ENCODE data around the gene PLOD1.
"Not testable (repeated sequence)": the region's sequence is repeated elsewhere in the genome, so short reads cannot be mapped to it uniquely, and the experiment has no call there.

The PLOD1 gene

DNA sequence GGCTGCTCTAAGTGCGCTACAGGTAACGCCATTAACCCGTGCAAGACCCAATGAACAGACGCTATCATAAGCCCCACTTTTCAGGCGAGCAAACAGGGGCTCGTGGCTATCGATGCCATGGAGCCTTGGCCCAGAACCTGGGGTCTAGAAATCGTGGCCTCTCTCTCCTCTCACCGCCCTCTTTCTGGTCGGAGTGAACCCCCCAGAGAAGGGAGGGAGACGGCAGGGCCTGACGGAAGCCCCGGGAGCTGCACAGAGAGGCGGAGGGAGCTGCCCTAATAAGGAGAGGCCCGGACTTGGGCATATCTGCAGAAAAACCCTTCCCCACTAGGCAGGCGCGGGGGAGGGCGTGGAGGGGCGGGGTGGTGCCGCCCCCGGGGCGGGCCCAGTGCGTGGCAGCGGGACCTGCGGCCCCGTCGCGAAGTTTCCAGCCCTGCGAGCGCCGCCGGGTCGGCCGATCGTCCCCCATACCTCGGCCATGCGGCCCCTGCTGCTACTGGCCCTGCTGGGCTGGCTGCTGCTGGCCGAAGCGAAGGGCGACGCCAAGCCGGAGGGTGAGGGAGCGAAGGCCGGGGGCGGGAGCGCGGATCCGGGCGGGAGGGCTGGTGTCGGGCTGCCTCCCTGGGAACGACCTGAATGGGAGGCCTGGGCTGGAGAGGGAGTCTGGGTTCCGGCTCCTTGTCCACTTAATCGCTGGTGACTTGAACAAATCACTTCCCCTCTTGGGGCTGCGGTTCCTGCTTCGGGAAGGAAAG is at the start of gene PLOD1:
PLOD1 (plus strand) TSS at position 416 of the 755 bp plus-strand sequence; CDS start at position 479, 63 bp downstream.
- peak; percentile 86 to 89 for DNase-seq

DNA sequence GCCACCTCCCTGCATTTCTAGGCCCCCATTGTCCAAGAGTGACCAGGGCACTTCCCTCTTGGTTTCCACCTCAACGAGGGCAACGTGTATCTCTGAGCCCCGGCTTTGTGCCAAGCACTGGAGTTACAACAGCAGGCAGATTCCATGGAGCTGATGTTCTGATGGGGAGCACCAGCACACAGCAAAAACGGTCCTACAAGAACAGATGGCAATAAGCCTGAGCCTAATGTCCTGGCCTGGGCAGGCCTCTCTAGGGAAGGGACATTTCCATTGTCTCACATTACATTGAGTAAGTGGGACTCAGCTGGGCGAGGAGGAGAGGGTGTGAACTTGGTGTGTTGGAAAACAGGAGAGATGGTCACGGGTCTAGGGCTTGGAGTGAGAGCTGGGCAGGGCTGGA is 48.6 kb upstream of the PLOD1 start:
- DNase-seq: no peak

DNA sequence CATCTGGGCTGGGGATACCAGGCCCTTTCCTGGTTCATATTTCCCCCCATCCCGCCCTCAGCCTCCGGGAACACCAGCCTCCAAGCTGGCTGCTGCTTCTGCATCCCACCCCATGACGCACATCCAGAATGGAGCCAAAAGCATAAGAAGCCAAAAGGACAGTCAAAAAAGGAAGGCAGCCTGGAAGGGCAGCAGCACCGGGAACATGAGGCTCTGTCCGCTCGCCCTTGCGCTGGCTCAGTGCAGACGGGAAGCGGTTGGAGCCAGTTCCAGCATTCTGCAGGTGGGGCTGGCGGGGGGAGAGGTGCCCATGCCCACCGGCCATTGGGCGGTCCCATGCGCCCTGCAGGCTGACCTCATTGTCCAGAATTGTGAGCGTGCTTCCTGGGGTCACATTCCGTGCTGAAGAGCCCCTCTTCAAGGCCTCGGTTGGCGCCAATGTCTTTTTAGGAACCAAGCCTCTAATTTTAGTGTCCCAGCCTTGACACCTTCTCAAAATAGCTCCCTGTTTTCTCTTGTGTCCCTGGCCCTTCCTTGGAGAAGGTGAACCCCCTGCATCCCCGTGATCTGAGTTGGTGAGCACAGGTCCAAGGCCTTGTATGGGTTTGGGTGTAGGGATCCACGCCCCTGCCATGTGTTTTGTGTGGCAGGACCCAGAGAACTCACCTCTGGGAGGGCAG is 47.4 kb upstream of the PLOD1 start:
- DNase-seq: no peak

DNA sequence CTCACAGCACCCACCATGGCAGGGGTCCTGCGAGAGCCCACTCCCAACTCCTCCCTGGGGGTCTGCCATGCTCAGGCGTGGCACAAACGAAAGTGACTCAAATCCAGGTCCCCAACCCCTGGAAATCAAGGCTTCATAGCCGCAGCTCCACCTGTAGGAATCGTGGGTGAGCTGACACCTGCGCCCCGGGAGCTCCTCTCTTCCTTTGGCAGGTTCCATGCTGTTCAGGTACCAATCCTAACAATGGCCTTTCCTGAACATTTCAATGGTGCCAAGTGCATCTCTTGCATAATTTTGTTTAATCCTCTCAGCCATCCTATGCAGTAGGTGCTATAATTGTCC is 46.9 kb upstream of the PLOD1 start:
- DNase-seq: no peak

DNA sequence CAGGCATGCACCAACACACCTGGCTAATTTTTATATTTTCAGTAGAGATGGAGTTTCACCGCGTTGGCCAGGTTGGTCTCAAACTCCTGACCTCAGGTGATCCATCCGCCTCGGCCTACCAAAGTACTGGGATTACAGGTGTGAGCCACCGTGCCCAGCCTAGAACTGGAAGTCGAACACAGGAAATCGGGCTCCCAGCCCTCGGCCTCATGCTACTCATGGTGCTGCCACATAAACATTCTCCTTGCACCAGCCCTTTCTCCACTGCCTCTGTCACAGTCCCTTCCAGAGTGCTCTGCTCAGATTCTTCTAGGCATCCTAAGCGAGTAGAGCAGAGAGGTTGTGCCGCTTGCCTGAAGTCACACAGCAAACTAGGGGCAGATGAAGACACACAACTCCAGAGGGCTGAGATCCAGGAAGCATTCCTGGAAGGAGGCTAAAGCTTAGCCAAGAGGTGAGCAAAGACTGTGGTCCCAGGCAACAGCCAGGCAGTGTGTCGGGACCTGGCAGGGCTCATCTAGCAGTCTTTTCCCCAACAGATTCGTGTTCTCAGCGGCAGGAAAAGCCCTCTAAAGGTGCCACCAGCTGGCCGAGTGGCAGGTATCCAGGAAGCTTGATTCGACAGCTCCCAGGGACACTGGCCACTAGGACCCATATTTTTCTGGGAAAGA is 46.2 kb upstream of the PLOD1 start:
- DNase-seq: no peak

DNA sequence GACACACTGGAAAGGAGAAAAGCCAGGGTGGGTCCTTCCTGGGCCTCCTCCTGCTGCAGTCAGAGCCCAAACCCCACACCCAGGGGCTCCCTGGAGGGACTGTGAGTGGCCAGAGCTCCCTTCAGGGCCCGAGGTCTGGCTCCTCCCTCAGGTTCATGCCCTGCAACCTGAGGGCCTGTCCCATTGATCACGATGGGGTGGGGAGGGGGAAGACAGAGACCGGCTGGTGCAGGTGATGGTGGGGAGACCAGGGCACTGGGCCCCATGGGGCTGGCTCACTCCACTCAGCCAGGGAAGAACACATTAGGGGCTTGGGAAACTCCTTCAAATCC is 45.7 kb upstream of the PLOD1 start:
- DNase-seq: no peak

DNA sequence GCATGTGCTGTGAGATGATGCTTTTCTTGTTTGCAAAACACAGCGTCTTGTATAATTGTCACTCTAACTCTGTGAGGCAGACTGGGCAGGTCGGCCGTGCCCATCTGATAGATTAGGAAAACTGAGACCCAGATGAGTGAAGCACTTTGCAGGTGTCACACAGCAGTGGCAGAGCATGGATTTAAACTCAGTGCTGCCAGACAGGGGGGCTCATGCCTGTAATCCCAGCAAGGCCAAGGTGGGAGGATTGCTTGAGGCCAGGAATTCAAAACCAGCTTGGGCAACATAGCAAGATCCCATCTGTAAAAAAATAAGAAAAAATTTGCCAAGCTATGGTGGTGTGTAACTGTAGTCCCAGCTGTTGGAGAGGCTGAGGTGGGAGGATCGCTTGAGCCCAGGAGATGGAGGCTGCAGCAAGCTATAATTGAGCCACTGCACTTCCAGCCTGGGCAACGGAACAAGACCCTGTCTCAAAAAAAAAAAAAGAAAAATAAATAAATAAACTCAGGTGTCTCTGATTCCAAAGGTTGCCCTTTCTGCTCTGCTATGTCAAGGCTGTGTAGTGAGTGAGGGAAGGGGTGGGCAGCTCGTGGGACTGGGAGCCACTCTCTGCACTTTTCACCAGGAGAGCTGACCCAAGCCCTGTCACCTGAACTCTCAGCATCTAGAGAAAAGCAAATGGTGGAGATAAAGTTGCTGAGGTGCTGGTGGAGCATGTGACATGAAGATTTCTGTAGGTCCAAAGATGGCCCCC is 42.9 kb upstream of the PLOD1 start:
- DNase-seq: no peak

DNA sequence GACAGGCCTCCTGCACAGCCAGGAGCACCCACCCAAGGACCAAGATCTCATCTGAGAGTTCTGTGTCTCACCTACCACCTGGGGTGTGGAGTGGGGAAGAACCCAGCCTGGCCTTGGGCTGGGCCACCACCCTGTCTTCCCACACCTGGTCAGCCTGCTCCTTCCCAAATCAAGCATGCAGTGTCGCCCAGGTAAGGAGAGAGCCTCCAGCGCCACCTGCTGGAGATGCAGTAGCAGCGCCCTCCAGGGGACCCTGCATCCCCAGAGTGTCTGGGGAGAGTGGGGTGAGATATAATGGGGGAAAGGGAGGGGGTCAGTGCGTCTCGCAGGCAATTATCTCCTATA is 40.6 kb upstream of the PLOD1 start:
- peak; percentile 78 to 80 for DNase-seq

DNA sequence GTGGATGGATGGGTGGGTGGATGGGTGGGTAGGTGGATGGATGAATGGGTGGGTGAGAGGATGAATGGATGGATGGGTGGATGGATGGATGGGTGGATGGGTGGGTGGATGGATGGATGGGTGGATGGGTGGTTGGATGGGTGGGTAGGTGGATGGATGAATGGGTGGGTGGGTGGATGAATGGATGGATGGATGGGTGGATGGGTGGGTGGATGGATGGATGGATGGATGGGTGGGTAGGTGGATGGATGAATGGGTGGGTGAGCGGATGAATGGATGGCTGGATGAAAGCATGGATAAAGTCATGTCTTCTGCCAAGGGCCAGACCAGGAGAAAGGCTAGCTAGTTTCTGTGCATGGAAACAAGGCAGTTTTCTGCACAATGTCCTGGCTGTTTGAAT is 40.0 kb upstream of the PLOD1 start:
- DNase-seq: not testable (repeated sequence)

DNA sequence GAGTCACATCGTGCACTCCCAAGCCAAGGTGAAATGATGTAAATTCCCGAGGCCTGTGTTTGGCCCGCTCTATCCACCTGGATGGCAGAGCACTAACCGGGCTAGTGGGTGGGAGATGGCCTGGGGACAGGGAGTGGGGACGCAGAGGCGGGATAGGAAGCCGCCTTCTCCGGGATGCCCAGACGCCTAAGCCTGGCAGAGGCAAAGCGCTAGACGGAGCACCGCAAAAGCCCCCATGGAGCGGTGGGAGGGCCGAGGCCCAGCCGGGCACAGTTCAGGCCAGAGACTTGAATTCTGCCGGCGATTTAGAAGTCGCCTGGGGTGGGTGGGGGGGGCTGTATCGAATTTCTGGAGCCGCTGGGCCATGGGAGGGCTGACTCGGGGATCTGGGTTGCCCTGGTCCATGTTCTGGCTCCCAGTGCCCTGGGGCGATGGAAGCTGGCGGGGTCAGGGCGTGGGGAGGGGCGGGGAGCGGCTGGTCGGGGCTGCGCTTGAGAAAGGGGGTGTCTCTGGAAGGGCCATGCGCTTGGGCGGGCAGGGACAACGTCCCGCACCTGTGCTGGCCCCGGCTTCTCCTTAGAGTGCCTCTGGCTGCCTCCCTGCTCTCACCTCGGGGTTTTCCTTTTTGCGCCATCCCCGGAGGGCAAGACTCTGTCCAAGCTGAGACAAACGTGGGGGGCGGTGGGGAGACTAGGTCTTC is 36.3 kb upstream of the PLOD1 start:
- DNase-seq: no peak

DNA sequence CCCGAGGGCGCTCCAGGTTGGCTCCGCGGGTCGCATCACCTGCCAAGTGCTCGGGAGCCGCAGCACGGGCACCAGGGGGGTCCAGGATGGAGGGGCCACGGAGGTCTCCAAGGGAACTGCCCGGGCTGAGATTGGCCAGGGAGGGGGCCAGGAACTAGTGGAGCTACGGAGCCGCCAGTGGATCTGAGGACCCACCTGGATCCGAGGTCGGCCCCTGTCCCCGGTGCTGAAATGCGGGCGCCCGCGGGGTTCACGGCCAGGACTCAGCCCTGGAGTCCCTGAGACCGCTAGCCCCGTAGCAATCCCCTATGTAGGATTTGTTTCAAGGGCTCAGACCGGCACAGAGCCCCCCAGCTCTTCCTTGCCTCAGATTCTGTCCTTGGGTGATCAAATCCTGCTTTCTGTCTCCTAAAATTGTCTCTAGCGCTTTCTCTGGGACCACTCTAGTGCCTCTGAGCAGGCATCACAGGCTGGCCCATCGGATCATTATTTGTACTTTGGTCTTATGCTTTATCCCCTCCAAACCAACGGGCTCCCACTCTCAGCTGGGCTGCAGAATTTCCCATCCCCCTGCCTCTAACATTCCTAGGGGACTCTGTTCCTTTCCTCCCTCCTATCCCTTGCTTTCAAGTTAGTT is 35.6 kb upstream of the PLOD1 start:
- DNase-seq: peak in 1 of 2 donors; percentile 19

DNA sequence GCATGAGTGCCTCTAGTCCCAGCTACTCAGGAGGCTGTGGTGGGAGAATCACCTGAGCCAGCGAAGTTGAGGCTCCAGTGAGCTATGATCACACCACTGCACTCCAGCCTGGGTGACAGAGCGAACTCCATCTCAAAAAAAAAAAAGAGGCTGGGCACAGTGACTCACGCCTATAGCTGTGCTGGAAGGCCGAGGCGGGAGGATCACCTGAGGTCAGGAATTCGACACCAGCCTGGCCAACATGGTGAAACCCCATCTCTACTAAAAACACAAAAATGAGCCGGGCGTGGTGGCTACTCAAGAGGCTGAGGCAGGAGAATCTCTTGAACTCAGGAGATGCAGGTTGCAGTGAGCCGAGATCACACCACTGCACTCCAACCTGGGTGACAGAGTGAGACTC is 33.1 kb upstream of the PLOD1 start:
- DNase-seq: not testable (repeated sequence)

DNA sequence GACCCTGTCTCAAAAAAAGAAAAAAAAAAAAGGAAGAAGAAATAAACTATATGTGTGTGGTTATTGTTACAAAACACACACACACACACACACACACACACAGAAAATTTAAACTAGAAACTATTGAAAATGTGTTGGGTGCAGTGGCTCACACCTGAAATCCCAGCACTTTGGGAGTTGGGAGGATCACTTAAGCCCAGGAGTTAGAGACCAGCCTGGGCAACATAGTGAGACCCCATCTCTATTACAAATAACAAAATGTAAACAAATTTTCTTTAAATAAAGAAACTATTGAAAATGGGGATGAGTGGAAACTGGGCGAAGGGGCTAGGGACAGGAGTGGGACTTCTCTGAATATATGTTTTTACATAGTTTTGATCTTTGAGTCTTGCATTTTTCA is 31.3 kb upstream of the PLOD1 start:
- no peak for DNase-seq

DNA sequence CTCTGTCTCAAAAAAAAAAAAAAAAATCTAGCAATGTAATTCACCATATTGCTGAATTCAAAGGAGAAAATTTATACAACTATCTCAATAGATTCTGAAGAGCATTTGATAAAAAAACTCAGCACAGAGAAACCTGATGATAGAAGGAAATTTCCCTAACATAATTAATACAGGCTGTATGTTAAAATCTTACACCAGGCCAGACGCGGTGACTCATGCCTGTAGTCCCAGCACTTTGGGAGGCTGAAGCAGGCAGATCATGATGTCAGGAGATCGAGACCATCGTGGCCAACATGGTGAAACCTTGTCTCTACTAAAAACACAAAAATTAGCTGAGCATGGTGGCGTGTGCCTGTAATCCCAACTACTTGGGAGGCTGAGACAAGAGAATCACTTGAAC is 30.4 kb upstream of the PLOD1 start:
- DNase-seq: not testable (repeated sequence)

DNA sequence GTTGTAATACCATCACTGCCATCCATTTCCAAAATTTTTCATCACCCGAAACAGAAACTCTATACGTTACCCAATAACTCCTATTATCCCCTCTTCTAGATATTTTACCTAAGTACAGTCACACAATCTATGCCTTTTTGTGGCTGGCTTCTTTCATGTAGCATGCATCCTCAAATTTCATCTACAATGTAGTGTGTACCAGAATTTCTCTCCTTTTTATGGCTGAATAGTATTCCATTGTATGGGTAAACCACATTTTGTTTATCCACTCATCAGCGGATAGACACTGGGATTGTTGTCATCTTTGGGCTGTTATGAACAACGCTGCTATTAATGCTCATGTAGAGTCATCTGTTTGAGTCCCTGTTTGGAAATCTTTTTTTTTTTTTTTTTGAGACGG is 29.5 kb upstream of the PLOD1 start:
- DNase-seq: no peak

DNA sequence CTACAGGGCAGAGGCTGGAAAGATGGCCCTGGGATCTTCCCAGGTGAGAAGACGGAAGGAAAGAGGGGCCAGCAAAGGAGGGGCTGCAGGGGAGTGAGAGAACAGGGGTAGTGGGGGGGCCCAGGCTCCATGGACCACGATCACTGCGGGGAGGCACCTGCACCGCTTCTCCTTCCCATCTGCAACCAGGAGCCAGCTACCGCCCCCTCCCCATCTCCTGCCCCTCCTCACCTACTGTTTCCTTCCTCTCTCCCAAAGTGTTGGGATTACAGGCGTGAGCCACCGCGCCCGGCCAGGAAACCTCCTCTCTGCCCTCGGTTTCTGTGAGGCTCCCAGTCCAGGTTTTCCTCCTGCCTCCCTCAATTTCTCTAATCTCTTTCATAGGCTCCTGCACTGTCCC is 27.6 kb upstream of the PLOD1 start:
- no peak for DNase-seq

DNA sequence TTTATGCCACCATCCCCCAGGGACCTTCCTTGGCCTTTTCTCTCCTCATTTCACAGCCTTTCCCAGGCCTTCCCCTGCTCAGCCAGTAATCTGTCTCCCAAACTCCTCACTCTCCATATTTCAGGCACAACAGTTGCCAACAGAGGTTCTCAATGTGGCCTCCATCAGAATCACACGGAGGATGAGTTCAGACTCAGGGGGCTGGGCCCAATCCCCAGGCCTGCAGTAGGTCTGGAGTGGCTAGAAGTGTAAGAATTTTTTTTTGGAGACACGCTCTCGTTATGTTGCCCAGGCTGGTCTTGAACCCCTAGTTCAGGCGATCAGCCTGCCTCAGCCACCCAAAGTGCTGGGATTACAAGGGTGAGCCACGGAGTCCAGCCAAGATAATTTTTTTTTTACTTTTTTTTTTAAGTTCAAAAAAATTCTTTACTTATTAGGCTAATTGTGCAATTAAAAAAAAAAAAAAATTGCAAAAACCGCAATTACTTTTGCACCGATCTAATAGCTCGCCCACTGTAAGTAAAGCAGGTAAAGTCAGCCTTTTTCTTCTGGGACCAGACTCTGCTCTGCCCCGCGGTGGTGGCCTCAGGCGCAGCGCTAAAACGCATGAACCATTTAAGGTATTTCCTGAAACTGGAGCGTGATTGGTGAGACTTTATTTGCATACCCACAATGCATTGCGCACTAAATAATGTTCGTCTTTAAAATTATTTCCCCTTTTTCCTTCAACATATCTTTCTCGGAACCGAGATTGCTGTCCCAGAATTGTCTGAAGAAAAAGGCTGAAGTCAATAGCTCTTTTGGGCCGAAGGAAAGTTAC is 27.0 kb upstream of the PLOD1 start:
- DNase-seq: peak; percentile 81 to 89

DNA sequence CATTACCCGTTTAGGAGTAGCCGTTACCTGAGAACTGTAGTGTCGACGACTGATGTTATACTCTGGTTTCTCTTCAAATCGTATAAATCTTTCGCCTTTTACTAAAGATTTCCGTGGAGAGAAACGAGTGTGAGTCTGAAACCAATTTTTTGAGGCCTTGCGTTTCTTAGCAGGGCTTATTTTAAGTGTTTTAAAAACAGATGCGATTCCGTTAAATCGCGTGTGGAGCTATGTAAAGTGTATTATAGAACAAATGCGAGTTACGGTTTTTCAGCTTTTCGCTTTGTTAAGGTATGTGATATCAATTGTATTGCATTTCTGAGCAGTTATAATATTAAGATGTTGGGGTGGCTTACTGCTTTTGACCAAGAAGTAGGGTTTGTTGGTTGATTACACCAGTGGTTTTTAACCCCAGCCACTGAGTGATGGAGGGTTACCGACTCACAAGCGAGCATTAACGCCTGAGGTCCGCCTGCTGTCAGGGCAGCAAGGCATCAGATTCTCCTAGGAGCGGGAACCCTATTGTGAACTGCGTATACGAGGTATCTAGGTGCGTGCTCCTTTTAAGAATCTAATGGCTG is 26.3 kb upstream of the PLOD1 start:
- peak in 1 of 2 donors; percentile 71 for DNase-seq

DNA sequence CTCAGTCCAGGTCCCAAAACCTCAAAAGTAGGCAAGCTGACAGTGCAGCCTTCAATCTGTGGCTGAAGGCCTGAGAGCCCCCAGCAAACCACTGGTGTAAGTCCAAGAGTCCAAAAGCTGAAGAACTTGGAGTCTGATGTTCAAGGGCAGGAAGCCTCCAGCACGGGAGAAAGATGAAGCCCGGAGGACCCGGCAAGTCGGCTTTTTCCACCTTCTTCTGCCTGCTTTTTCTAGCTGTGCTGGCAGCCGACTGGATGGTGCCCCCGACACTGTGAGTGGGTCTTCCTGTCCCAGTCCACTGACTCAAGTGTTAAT is 23.6 kb upstream of the PLOD1 start:
- DNase-seq: not testable (repeated sequence)

DNA sequence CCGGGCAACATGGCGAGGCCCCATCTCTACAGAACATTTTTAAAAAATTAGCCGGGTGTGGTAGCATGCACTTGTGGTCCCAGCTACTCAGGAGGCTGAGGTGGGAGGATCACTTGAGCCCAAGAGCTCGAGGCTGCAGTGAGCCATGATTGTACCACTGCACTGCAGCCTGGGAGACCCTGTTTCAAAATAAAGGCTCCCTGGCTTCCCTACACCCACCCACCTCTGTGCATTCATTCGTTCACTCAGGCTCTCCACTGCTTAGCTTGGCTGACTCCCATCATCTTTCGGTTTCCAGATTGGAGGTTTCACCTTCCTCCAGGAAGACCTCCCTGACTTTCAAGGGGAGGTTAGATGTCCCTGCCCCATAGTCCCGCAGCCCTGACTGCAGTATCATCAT is 22.5 kb upstream of the PLOD1 start:
- DNase-seq: no peak

DNA sequence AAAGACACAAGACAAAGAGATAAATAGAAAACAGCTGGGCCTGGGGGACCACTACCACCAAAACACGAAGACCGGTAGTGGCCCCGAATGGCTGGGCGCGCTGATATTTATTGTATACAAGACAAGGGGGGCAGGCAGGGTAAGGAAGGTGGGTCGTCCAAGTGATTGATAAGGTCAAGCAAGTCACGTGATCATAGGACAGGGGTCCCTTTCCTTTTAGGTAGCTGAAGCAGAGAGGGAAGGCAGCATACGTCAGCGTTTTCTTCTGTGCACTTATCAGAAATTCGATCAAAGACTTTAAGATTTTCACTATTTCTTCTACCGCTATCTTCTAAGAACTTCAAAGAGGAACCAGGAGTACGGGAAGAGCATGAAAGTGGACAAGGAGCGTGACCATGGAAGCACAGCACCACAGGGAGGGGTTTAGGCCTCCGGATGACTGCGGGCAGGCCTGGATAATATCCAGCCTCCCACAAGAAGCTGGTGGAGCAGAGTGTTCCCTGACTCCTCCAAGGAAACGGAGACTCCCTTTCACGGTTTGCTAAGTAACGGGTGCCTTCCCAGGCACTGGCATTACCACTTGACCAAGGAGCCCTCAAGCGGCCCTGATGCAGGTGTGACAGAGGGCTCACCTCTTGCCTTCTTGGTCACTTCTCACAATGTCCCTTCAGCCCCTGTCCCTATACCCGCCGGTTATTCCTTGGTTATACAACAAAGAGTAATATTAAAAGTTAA is 21.9 kb upstream of the PLOD1 start:
- not testable (repeated sequence) for DNase-seq

Measured in stimulated activated CD4-positive, alpha-beta T cell treated with anti-CD3 and anti-CD28 coated beads, Interleukin-2, amount 100 ng/mL, for 24 hours (primary cell).